NCI-H2029 treated with DMSO at 0.1 percent for 48 hours (cell line): ENCODE data around the gene MBD5.
"Not testable (repeated sequence)": the region's sequence is repeated elsewhere in the genome, so short reads cannot be mapped to it uniquely, and the experiment has no call there.

Experiments used
- DNase-seq: peaks from one replicate; lab custom pipeline; 2025; lab: John Stamatoyannopoulos, UW

The MBD5 gene

GRCh38 chr2:148524519-148524919, 503.6 kb downstream of the MBD5 start:
- DNase-seq = no peak

GRCh38 chr2:148525130-148525529, 504.2 kb downstream of the MBD5 start:
- DNase-seq = no peak

GRCh38 chr2:148526509-148527346, 505.8 kb downstream of the MBD5 start:
- no peak for DNase-seq

GRCh38 chr2:148527488-148528340, 506.8 kb downstream of the MBD5 start:
- no peak for DNase-seq

- no peak for DNase-seq
Observed at GRCh38 chr2:148528356-148529064, 507.6 kb downstream of the MBD5 start.

GRCh38 chr2:148529745-148530144, 508.9 kb downstream of the MBD5 start:
- DNase-seq = no peak

- DNase-seq = no peak
Observed at GRCh38 chr2:148530350-148530749, 509.5 kb downstream of the MBD5 start.

GRCh38 chr2:148531235-148531634, 510.3 kb downstream of the MBD5 start:
- no peak for DNase-seq

GRCh38 chr2:148531669-148532428, 511.0 kb downstream of the MBD5 start:
- DNase-seq = no peak

- DNase-seq = no peak
Observed at GRCh38 chr2:148533004-148533403, 512.1 kb downstream of the MBD5 start.

GRCh38 chr2:148533685-148534084, 512.8 kb downstream of the MBD5 start:
- no peak for DNase-seq

GRCh38 chr2:148534416-148535204, 513.7 kb downstream of the MBD5 start:
- no peak for DNase-seq

- DNase-seq = no peak
Observed at GRCh38 chr2:148538375-148538774, 517.5 kb downstream of the MBD5 start.

GRCh38 chr2:148540022-148540421, 519.1 kb downstream of the MBD5 start:
- no peak for DNase-seq

- no peak for DNase-seq
Observed at GRCh38 chr2:148541792-148542191, 520.9 kb downstream of the MBD5 start.

GRCh38 chr2:148542614-148543013, 521.7 kb downstream of the MBD5 start:
- no peak for DNase-seq

GRCh38 chr2:148543088-148543540, 522.2 kb downstream of the MBD5 start:
- not testable (repeated sequence) for DNase-seq

- DNase-seq = no peak
Observed at GRCh38 chr2:148545390-148546256, 524.7 kb downstream of the MBD5 start.

- no peak for DNase-seq
Observed at GRCh38 chr2:148546270-148546669, 525.4 kb downstream of the MBD5 start.
